SHP77 treated with DMSO at 0.1 percent for 48 hours (cell line): ENCODE measurements around the gene ERCC8.
"Not testable (repeated sequence)": the region's sequence is repeated elsewhere in the genome, so short reads cannot be mapped to it uniquely, and the experiment has no call there.

Source experiments
- DNase-seq: peaks from one replicate; lab custom pipeline; 2025; lab: John Stamatoyannopoulos, UW

The ERCC8 gene

GRCh38 chr5:60916646-60917045 is 28.2 kb downstream of the ERCC8 start:
- no peak for DNase-seq

GRCh38 chr5:60903356-60903755 is 41.5 kb downstream of the ERCC8 start:
- DNase-seq: no peak

- DNase-seq: no peak
Measured at GRCh38 chr5:60896991-60897390, 47.9 kb downstream of the ERCC8 start.

DNA sequence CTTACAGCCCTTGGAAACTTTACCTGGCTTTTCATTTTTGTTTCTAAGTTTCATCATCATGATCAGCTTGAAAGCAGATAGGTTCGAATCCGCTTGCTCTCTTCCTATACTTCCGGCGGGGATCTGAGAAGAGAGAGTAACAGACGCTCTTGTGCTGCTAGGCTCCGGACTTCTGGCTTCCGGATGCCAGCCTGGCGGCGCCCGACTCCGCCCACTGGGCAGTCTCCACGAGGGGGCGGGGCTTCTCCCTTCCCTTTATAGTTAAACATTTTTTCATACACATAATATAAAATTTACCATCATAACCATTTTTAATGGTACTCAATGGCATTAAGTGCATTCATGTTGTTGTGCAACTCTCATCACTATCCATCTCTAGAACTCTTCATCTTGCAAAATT is 51.3 kb downstream of the ERCC8 start:
- no peak for DNase-seq

- no peak for DNase-seq
Measured at GRCh38 chr5:60891667-60892066, 53.2 kb downstream of the ERCC8 start.

DNA sequence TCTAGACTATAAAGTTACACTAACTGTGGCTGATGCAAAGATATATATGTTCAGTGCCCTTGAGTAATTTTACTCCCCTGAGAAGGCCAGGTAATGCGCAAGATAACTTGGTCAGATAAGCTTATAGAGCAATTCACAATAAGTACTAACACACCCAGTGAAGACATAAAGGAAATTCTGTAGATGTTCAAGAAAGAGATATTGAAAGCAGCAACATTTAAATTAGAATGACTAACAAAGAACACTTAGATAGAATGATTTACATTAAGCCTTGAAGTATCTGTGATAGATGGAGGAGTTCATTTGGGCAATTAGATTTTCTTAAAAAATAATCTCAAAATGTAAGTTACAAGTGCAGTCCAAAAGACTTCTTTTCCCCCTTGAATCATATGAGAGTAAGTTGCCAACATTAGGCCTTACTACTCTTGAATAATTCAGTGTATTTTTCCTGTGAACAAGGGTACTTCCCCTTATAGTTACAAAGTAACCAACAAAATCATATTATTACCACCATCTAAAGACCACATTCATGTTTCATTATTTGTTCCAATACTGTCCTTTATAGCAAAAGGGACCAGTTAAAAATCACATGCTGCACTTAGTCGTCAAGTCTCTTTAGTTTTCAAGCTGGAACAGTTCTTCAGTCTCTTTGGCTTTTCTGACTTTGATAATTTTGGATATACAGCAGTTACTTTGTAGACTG is 56.4 kb downstream of the ERCC8 start:
- DNase-seq: no peak

- DNase-seq: no peak
Measured at GRCh38 chr5:60887746-60888145, 57.1 kb downstream of the ERCC8 start.

GRCh38 chr5:60887096-60887495 is 57.8 kb downstream of the ERCC8 start:
- no peak for DNase-seq

DNA sequence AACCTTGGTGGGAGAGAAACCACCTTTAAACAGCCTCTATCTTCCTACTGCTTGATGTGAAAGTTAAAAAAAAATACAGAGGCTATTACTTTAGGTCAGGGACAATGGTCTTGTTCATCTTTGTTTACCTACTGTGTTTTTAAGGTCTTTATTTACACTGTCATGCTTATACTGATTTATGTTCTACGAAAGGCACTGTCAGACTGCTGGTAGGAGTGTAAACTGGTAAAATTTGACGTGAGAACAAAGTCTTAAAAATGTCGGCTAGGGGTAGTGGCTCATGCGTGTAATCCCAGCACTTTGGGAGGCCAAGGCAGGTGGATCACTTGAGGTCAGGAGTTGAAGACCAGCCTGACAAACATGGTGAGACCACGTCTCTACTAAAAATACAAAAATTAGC is 58.7 kb downstream of the ERCC8 start:
- DNase-seq: no peak

DNA sequence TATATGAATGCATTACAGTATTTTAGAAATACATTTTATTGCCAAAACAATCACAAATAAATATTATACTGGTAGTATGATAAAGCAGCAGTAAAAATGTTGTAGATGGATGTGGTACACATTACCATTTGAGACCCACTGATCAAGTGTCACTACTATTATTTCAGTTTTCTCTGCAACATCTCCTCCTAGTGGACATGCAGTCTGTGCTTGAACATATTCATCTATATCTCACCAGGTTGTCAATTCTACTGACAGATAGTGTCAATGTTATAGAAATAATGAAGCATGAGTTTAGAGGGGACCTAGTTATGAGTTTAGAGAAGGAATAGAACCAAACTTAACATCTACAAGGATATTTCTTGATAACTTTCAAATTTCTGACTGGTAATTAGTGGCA is 61.6 kb downstream of the ERCC8 start:
- DNase-seq: peak; percentile 11

- DNase-seq: no peak
Measured at GRCh38 chr5:60872892-60873291, 72.0 kb downstream of the ERCC8 start.

DNA sequence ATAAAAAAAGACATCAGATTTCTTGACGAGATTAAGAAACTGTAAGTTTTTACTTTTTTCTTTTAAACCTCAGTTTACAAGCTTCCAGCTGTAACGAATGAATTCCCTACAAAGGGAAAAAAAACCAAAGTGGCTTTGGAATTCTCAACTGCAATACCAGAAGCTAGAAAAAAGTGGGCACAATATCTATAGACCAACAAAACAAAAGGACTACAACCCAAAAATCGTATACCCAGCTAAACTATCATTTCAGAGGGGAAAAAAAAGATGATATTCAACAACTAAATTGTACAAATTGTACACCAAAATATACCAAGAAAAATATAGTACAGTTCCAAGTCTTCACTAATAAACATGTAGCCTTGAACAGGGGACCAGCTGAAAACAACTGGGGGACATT is 74.0 kb downstream of the ERCC8 start:
- DNase-seq: no peak

GRCh38 chr5:60860572-60860971 is 84.3 kb downstream of the ERCC8 start:
- DNase-seq: not testable (repeated sequence)

GRCh38 chr5:60856066-60856465 is 88.8 kb downstream of the ERCC8 start:
- no peak for DNase-seq

DNA sequence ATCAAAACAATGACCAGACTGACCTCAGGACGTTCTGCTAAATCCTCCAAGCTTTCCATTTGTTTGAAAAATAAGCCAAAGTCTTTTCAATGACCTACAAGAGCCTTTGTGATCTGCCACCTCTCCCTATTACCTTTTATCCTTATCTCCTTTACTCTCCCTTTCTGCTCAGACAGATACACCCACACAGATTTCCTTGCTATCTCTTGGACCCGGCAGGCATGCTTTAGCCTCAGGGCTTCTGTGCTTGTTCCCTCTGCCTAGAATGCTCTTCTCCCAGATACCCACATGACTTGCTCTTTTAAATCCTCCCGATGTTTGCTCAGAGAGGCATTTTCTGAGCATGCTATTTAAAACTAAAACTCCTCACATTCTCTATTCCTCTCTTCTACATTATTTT is 91.9 kb downstream of the ERCC8 start:
- DNase-seq: no peak

DNA sequence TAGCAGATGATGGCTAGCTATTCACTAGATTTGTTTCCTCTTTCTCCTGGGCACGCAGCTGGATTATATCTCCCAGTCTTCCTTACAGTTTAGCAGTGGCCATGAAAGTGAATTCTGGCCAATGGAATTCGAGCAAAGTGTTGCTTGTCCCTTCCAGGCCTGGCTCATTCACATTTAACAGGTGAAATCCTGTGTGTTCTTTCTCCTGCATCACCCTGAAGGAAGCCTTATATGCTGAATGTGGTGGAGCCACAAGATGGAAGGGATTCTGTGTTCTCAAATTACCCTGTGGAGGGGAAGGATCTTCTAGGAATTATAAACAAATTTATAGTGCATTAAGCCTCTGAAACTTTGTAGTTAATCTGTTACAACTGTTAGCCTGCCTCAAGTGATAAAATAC is 92.6 kb downstream of the ERCC8 start:
- no peak for DNase-seq

DNA sequence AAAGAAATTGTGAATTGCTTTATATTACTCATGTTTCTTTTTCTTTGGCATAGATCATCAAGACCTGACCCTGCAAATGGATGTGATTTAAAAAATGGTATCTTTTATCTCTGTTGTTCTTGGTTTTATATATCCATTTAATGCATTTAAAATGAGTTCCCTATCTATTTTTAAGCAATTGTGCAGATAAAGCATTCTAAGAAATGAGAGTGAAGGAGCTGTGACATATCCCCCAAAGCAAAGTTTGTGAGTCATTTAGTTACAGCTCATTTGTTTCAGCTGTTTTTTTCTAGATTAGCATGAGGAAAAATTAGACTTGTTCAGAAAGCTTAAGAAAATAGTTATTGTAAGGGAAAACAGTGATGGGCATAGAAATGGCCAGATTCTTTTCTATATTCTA is 93.2 kb downstream of the ERCC8 start:
- DNase-seq: no peak

DNA sequence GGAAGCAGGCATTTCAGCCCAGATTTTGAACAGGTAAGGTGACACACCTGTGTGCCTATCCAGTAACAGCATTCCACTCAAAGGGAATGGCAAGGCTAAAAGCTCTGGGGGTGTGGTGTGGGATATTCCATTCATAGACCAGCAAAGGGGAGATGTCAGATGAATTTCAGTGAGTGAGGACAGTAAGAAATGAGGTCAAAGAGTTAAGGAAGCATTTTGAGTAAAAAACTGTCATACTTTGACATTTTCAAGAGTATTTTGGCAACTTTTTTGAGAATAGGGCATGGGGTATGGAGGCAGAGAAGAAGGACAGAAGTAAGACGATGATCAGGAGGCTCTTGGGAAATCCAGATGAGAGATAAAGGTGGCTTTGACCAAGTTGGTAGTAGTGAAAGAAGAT is 98.6 kb downstream of the ERCC8 start:
- no peak for DNase-seq

DNA sequence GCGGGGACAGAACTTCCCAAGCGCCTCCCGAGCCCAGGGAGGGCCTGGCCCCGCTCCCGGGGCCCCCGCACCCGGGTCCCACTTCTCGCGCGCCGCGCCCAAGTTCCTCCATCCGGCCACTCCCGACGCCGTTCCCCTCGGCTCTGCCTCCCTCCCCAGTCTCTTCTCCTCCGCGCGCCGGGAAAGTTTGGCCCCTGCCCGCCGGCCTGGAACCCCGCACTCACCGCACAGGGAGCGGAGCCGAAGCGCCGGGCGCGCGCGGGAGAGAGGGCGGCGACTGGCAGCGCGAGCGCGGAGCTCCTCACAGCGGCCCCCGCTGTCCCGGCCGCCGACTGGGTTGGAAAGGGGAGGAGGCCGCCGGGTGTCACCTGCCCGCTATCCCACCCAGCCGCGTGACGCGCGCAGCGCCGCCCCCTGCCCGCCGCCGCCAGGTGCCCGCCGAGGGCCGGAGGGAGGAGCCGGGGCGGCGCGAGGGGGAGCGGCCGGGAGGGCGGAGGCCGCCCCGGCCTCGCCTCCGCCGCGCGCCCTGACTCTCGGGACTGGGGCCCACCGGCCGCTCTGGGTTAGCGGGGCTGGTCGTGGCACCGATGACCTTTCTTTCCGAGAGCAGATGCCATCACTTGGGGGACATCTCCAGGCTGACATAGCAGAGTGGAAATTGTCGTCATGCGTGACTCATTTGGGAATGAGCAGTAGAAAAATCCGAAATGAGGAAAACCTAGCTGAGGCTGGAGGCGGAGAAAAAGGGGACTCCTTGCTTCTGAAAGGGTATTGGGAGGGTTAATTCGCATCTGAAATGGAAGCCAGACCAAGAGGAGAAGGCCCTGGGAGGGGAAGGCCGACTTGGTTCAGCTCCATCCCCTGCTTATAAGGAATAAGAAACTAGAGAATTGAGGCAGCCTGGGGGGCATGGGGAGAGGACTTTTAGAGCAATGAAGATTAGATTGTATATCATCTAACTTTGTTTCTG is 100.6 kb downstream of the ERCC8 start, which contains the start of gene ELOVL7:
Gene ELOVL7, minus strand, starts transcription at position 334 of the 970 bp plus-strand sequence. CDS start 56,872 bp downstream, outside the sequence.
- DNase-seq: peak; percentile 80

GRCh38 chr5:60843386-60843935 is 101.4 kb downstream of the ERCC8 start:
- no peak for DNase-seq

GRCh38 chr5:60842871-60843385 is 101.9 kb downstream of the ERCC8 start:
- no peak for DNase-seq

GRCh38 chr5:60841361-60841760 is 103.5 kb downstream of the ERCC8 start:
- DNase-seq: no peak

- no peak for DNase-seq
Measured at GRCh38 chr5:60836131-60836530, 108.7 kb downstream of the ERCC8 start.
